ENCODE results near the gene SFT2D3. TPM values are rescaled to one million over a fixed set of nuclear protein-coding genes. Genes with fewer than 3 reads are reported as not detected.

The SFT2D3 gene
- total RNA-seq (2022; extraction: Qiagen RNA extraction) = 4.4 to 6.0 TPM (median 5.5 TPM) in 5 replicates

GRCh38 chr2:127701193-127701650 lies at the start of gene SFT2D3:
SFT2D3 (plus strand) TSS chr2:127701497; CDS start chr2:127701529, 32 bp downstream.

GRCh38 chr2:127675331-127676261 lies 25.7 kb upstream of the SFT2D3 start, which contains the start of gene LIMS2:
LIMS2 (minus strand) TSS chr2:127675530; CDS start chr2:127675024, 506 bp downstream.

Other genes with a start within 250 kb of the SFT2D3 start
- 34.5 to 47.8 TPM (median 38.7 TPM) in 5 replicates for gene IWS1, start 175.0 kb upstream of the SFT2D3 start, total RNA-seq (2022; extraction: Qiagen RNA extraction)
- gene MYO7B, start 165.8 kb upstream of the SFT2D3 start, total RNA-seq (2022; extraction: Qiagen RNA extraction) = 0.12 to 0.31 TPM (median 0.21 TPM) in 5 replicates
- 0.11 TPM in 1 of 5 replicates, not detected in the others for gene GPR17, start 55.3 kb upstream of the SFT2D3 start, total RNA-seq (2022; extraction: Qiagen RNA extraction)
- gene LIMS2, start 26.0 kb upstream of the SFT2D3 start, total RNA-seq (2022; extraction: Qiagen RNA extraction) = 6.3 to 9.8 TPM (median 6.4 TPM) in 5 replicates
- 22.3 to 25.5 TPM (median 24.6 TPM) in 5 replicates for gene WDR33, start 109.7 kb downstream of the SFT2D3 start, total RNA-seq (2022; extraction: Qiagen RNA extraction)
- gene POLR2D, start 156.7 kb downstream of the SFT2D3 start, total RNA-seq (2022; extraction: Qiagen RNA extraction) = 51.1 to 58.9 TPM (median 53.1 TPM) in 5 replicates
- 16.0 to 20.2 TPM (median 17.9 TPM) in 5 replicates for gene AMMECR1L, start 184.5 kb downstream of the SFT2D3 start, total RNA-seq (2022; extraction: Qiagen RNA extraction)

All from A549 treated with Hydrocortisone at 1 μM for 4 hours (cell line).